Activated CD4-positive, alpha-beta memory T cell treated with anti-CD3 and anti-CD28 coated beads, Interleukin-2, amount 10 ng/mL, durations not matched to agents 7 days and 5 days (primary cell): ENCODE results near the gene CCDC116. TPM values are rescaled to one million over a fixed set of nuclear protein-coding genes. Genes with fewer than 3 reads are reported as not detected.

ENCODE experiments used
- CTCF ChIA-PET: fragments of 350-600 bp; sonication (Branson Sonifier 250); formaldehyde crosslinking; loops from one replicate; lab custom pipeline; 2021; ENCODE audit warnings: antibody characterized with exemption, inconsistent platforms; lab: Charles Lee
- POLR2A ChIA-PET: fragments of 350-600 bp; sonication (Branson Sonifier 250); formaldehyde crosslinking; loops from one replicate; lab custom pipeline; 2021; ENCODE audit warnings: antibody characterized with exemption; lab: Charles Lee
- DNase-seq: peaks from one replicate; pipeline ENCODE4 v3.0.0-alpha.2; 2020
- H3K27ac Mint-ChIP-seq: one replicate; pipeline ENCODE4 v1.8.0; 2021; ENCODE audit warnings: mild to moderate bottlenecking, mixed read lengths
- H3K27me3 Mint-ChIP-seq: one replicate; pipeline ENCODE4 v1.8.0; 2021; ENCODE audit warnings: mixed read lengths
- H3K36me3 Mint-ChIP-seq: one replicate; pipeline ENCODE4 v1.8.0; 2021; ENCODE audit warnings: low read depth, mixed read lengths
- H3K4me1 Mint-ChIP-seq: one replicate; pipeline ENCODE4 v1.8.0; 2021; ENCODE audit warnings: mixed read lengths
- H3K4me3 Mint-ChIP-seq: one replicate; pipeline ENCODE4 v1.8.0; 2021; ENCODE audit warnings: mild to moderate bottlenecking, mixed read lengths
- H3K9me3 Mint-ChIP-seq: one replicate; pipeline ENCODE4 v1.8.0; 2021; ENCODE audit warnings: mixed read lengths
- total RNA-seq, 2 experiments: library from RNA; stranded (reverse); gene quantifications; one replicate each; pipeline ENCODE4 v1.2.3, GENCODE V29; 2021

The CCDC116 gene, protein sequence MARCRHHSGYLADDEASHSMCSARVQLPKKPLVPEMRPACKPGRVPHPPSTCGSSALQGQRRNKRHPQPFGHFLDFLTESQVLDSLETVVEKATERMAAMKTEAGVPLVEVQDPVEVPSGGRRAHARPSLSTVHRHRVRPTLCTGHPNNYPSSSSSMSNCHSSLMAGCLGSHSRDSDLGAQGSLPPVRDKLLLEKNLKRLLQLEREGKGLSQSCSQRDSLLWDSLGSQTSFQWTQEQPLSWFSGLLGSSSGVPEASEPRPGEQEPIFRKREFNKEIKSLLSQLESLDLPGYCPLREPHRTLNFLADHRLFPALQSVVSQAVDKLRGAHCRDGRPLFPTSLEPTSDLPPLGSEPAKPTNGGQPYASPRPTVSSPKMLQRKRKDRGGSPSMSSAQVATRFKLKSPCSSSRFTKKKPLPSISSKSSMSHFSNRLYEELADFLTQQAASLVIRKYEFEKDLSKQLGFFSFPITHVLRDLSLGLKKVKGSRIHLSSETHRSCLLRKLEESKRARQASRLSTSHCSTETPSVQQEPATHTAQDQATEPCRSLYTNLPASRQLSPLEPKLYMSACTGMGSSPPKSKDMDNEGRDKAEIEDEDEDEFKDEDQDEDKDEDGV
- under 1 TPM; 0.33 to 0.43 TPM for total RNA-seq

DNA sequence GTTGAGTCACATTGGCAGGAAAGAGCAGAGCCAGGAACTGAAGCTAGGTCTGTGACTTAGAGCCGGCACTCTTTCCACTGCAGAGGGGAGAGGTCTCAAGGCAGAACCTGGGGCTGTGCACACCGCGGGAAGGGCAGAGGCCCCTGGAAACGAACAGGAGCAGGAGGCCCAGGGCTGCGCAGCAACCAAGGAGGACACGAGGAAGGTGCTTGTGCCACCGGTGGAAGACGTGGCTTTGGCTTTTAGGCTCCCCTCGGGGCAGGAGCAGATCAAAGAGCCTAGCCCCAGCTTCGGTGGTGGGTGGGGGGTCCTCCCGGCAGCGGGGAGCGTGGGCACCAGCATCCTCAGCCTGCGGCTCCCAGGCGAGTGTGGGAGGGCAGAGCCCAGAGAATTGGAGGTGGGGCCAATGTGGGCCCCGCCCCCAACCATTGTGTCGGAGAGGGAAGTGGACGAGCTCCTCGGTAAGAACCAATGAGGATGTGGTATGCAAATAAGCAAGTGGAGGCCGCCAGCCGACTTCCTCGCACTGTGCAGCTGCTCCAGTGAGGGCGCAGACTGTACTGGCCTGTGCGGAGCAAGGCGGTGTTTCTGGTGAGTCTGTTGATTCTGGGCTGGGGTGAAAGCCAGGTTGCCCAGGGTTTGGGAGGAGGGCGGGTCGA is at the start of gene CCDC116:
Gene CCDC116 (plus strand): TSS at position 524 of the 659 bp plus-strand sequence. CDS start 422 bp downstream, outside the sequence.
- ChIA-PET CTCF (interaction anchor here (1.0 to 13.8 kb wide), 2 partner anchors 9 to 11 kb away, joined by 3 to 289 read pairs; partner anchors contain the start of gene SDF2L1), POLR2A (interaction anchor here (1.0 to 2.8 kb wide), 4 partner anchors 10 to 64 kb away, joined by 3 to 48 read pairs (median 5); partner anchors contain the start of genes SDF2L1 and UBE2L3)
- Mint-ChIP-seq H3K4me3 (no peak within 1 kb of the TSS), H3K9me3 (no peaks in the 10 kb centered on the region), H3K27ac (no peak within 1 kb of the TSS), H3K27me3 (no peaks in the 10 kb centered on the region), H3K36me3 (peaks cover 12% of the 10 kb centered on the region), H3K4me1 (peaks cover 33% of the 10 kb centered on the region)
- peak; percentile 81 for DNase-seq

DNA sequence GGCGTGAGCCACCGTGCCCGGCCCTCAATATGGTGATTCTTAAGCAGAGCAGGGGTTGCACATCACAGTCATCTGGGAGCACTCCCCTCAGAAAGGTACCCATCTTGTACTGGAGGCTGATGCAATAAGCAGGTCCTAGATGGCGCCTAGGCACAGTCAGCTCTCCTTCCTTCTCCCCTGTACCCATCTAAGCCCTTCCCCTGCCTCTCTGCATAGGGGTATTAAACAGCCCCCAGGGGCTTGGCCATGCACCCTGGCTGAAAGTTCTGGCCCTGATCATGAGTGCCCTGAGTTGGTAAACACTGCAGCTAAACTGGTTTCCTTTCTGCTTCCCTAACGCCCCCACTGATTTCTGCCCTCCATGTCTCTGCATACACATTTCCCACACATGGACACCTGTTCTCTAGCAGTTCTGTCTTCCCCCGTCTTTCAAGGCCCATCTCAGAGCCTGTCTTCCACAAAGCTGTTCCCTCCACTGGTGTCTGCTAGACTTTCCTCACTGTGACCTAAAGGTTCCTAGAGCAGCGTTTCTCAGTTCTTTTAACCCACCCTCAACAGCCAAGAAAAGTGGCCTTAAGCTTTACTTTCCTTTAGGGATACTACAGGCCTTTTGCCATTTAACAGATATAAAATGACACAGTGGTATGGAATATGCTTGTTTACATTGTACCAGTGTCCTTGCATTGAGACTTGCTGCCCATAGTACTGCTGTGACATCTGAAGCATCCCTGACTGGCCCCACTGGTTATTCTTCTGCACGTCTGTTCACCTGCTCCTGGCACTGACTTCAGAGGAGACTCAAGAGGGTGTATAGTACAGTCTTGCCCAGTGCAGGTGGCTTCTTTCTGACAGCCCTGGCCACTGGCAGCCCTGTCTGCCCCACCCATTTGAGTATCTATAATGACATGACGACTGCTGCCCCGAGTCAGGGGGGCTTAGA is 49.5 kb upstream of the CCDC116 start:
- Mint-ChIP-seq H3K9me3 (no peaks in the 10 kb centered on the region), H3K27ac (peak overlapping the region; percentile 21), H3K27me3 (no peaks in the 10 kb centered on the region), H3K4me1 (peaks cover 33% of the 10 kb centered on the region), H3K4me3 (no peak overlapping the region), H3K36me3 (peaks cover 13% of the 10 kb centered on the region)
- ChIA-PET POLR2A (interaction anchor here (1.7 kb wide), 1 partner anchor 12 kb away, joined by 5 read pairs; no protein-coding TSS in a partner anchor), CTCF (no interaction called here)
- no peak for DNase-seq

DNA sequence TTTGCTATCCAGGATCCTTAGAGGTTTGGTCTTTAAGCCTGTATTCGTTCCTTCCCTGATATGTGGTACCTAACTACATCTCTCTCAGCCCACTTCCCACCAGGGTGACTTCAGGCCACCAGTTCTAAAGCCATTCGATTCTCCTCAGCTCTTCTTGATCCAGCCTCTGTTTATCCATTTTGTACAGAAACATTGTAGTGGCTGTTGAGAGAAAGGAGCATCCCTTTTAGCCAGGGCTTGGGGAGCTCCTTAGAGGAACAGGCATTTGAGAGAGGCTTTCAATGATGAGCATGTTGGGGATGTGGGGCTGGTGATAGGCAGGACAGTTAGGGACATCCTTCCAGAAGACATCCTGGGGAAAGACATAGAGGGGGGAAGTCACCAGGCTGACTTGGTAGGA is 47.2 kb upstream of the CCDC116 start:
- DNase-seq, result no peak
- Mint-ChIP-seq H3K27me3 (no peaks in the 10 kb centered on the region), H3K27ac (no peak overlapping the region), H3K4me1 (peaks cover 37% of the 10 kb centered on the region), H3K4me3 (no peak overlapping the region), H3K36me3 (peaks cover 16% of the 10 kb centered on the region), H3K9me3 (no peaks in the 10 kb centered on the region)
- CTCF ChIA-PET, result no interaction called here
- POLR2A ChIA-PET, result interaction anchor here (0.8 kb wide), 1 partner anchor 12 kb away, joined by 3 read pairs; no protein-coding TSS in a partner anchor

DNA sequence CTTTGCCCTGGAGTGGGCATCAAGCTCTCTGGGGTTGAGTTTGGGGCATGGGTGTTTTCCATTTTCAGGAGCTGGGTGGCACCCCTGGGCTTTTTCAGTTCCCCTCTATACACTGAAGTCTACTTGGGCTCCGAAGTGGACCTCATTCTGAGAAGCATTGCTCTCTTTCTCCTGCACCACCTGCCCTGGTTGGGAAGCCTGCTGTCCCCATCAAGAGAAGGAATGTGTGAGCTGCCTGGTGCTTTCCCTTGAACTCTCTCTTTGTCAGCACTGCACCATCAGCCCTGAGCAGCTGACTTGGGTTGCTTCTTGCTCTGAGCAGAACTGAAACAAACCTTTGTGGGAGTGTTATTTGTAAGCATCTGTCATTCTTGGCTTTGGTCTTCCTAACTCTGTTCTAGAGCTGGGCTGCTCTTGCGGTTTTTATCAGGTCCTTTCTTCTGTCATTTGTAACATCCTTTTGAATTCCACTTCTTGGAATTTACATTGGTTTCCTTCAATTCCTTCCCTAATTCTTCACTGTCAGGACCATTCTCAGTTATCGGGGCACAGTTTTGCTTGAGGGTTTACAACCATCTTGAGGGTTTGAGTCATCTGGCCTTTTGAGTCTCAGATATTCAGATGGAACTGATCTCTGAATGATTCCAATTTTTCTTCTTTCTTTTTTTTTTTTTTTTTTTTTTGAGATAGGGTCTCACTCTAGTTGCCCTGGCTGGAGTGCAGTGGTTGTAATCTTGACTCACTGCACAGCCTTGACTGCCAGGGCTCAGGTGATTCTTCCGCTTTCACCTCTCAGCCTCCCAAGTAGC is 44.6 kb upstream of the CCDC116 start:
- peak overlapping the region; percentile 67 for H3K27ac Mint-ChIP-seq

DNA sequence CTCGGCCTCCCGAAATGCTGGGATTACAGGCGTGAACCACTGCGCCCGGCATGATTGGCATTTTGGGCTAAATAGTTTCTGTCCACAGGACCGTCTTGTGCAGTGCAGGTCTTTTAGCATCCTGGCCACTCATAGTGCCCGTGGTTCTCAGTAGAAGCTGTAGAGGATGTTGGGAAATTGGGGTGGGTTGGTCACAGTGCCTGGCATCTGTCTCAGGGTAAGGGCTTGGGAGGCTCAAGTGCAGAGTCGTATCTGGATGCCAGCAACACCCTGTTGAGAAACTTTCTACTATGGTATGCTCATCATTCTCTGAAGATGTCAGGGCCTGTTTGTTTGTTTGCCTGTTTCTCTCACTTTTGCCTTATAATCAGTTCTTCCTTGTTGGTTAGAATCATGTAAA is 43.2 kb upstream of the CCDC116 start:
- ChIA-PET CTCF (interaction anchor here (0.5 kb wide), 1 partner anchor 9 kb away, joined by 3 read pairs; no protein-coding TSS in a partner anchor), POLR2A (no interaction called here)
- Mint-ChIP-seq H3K27me3 (no peaks in the 10 kb centered on the region), H3K27ac (no peak overlapping the region), H3K36me3 (peaks cover 36% of the 10 kb centered on the region), H3K4me1 (peaks cover 40% of the 10 kb centered on the region), H3K9me3 (no peaks in the 10 kb centered on the region), H3K4me3 (no peak overlapping the region)
- DNase-seq, result no peak

More for the DNA sequence above, 44.6 kb upstream of the CCDC116 start:
- ChIA-PET CTCF (interaction anchor here (0.6 to 1.6 kb wide), 3 partner anchors 35 to 59 kb away, joined by 3 to 8 read pairs (median 4); no protein-coding TSS in a partner anchor), POLR2A (interaction anchor here (1.6 to 2.3 kb wide), 3 partner anchors 14 to 41 kb away, joined by 5 to 12 read pairs (median 7); partner anchors contain the start of gene YDJC)
- Mint-ChIP-seq H3K4me1 (peaks cover 46% of the 10 kb centered on the region), H3K9me3 (no peaks in the 10 kb centered on the region), H3K36me3 (peaks cover 27% of the 10 kb centered on the region), H3K27me3 (no peaks in the 10 kb centered on the region), H3K4me3 (no peak overlapping the region)
- peak; percentile 54 for DNase-seq

DNA sequence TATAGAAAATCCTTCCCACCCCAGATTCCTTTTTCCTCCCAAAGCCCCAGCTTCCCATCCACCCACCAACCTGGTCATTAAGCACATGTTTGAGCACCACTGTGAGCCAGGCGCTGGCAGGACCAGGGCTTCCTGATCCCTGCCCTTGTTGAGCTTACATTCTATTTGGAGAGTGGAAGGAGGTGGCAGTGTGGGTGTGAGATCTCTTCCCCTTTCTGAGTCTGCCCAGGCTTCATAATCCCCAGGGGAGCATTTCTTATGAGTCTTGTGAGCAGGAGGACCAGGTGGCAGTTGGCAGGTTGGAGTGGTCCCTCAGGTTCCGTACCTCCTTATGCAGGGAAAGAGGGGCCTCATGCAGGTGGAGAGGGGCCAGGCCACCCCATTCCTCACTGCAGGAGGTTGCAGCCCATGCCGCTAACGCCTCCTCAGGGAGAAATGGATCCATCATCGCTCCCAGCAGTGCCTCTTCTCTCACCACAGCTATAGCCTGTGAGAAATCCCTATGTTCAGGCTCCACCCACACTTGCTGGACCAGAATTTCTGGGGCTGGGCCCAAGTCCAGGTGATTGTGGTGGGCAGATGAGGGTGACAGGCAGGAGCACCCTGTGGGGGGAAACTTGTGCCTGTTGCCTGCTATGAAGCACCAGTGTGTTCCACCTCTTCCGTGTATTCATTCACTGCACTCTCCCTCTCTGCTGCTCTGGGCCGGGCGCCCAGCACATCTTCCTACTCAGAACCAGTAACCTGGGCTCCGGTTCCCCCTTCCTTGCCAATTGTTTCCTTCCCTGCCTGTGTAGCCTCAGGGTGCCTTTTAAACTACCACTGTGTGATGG is 41.5 kb upstream of the CCDC116 start:
- no peaks in the 10 kb centered on the region for H3K27me3 Mint-ChIP-seq
- H3K36me3 Mint-ChIP-seq, result peaks cover 45% of the 10 kb centered on the region
- no peak overlapping the region for H3K4me3 Mint-ChIP-seq
- no peak for DNase-seq
- H3K27ac Mint-ChIP-seq, result no peak overlapping the region
- CTCF ChIA-PET, result no interaction called here
- POLR2A ChIA-PET, result no interaction called here
- no peaks in the 10 kb centered on the region for H3K9me3 Mint-ChIP-seq
- H3K4me1 Mint-ChIP-seq, result peaks cover 34% of the 10 kb centered on the region

DNA sequence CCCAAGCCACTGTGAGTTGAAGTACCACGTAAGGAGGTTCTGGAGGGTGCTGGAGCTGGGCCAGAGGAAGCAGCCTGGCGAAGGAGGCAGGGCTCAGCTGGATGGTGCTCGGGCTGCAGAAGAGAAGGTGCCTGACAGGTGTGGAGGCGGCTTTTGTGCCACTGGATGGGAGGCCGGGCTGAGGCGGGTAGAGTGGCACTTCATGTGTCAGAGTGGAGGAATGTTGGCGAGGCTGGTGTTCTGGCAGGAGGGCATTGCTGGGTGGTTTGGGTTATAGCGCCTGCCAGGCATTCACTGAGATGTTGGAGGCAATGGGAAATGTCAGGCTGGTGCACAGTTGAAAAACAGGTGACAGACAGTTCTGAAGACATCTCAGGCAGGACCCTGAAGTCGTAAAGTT is 40.9 kb upstream of the CCDC116 start:
- Mint-ChIP-seq H3K9me3 (no peaks in the 10 kb centered on the region), H3K36me3 (peaks cover 49% of the 10 kb centered on the region), H3K4me1 (peaks cover 34% of the 10 kb centered on the region), H3K27me3 (no peaks in the 10 kb centered on the region), H3K27ac (no peak overlapping the region), H3K4me3 (no peak overlapping the region)
- CTCF ChIA-PET, result interaction anchor here (1.4 kb wide), 1 partner anchor 55 kb away, joined by 3 read pairs; no protein-coding TSS in a partner anchor
- DNase-seq, result no peak
- POLR2A ChIA-PET, result interaction anchor here (1.3 kb wide), 1 partner anchor 10 kb away, joined by 3 read pairs; no protein-coding TSS in a partner anchor

DNA sequence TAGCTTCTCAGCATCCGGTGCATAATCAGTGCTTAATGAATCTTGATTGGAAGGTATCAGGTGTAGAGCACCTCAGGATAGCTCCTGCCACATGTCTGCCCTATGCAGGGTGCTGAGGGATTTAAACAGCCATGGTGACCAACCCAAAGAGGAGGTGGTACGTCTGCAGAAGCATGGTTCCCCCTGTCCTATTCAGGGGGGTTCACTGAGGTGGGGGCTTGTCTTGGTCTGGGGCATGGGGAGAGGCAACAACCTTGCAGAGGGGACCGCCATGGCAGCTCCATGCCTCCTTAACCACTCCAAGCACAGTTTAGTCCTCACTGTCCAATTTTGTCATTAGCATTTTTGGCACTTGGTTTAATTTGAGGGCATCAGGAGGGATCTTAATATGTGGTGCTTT is 40.1 kb upstream of the CCDC116 start:
- ChIA-PET POLR2A (interaction anchor here (1.3 kb wide), 1 partner anchor 10 kb away, joined by 3 read pairs; no protein-coding TSS in a partner anchor), CTCF (interaction anchor here (1.4 kb wide), 1 partner anchor 54 kb away, joined by 3 read pairs; no protein-coding TSS in a partner anchor)
- no peaks in the 10 kb centered on the region for H3K9me3 Mint-ChIP-seq
- H3K4me3 Mint-ChIP-seq, result no peak overlapping the region
- H3K36me3 Mint-ChIP-seq, result peaks cover 50% of the 10 kb centered on the region
- peaks cover 31% of the 10 kb centered on the region for H3K4me1 Mint-ChIP-seq
- no peak overlapping the region for H3K27ac Mint-ChIP-seq
- DNase-seq, result no peak
- H3K27me3 Mint-ChIP-seq, result no peaks in the 10 kb centered on the region

DNA sequence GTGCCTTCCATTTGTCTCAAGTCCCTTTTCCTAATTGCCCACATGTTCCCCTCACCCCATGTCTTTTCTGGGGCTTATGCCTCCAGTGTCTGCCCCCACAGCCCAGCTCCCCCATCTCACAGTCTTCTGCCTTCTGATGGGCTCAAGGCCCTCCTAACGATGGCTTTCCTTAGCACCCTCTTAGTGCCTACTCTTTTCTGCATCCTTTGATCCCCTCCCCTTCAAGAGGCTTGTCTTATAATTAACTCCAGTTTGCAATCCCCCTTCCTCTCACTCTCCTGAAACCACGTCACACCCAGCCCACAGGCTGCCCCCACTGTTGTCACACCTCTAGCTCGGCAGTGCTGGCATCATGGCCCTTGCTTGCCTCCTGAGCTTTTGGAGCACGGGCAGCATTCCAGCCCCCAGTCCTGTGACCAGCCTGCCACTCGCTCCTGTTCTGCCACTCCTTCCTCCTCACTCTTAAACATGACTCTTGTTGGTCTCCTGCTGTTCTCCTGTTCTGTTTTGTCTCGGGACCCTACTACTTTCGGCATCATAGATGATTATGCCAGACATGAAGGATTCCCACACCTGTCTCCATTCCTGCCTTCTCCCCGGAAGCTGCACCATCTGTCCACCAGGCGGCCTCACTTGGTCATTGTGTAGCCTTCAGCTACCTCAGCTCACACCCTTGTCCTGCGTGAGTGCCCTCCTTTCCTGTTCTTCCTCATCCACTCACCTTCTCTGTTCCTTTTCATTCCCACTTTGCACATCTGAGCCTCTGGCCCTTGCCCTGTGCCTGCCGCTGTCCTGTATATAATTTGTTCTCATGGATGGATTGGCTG is 38.9 kb upstream of the CCDC116 start:
- DNase-seq, result no peak
- peaks cover 50% of the 10 kb centered on the region for H3K36me3 Mint-ChIP-seq
- POLR2A ChIA-PET, result no interaction called here
- no peak overlapping the region for H3K4me3 Mint-ChIP-seq
- H3K27me3 Mint-ChIP-seq, result no peaks in the 10 kb centered on the region
- CTCF ChIA-PET, result no interaction called here
- no peaks in the 10 kb centered on the region for H3K9me3 Mint-ChIP-seq
- H3K4me1 Mint-ChIP-seq, result peaks cover 26% of the 10 kb centered on the region
- H3K27ac Mint-ChIP-seq, result no peak overlapping the region

DNA sequence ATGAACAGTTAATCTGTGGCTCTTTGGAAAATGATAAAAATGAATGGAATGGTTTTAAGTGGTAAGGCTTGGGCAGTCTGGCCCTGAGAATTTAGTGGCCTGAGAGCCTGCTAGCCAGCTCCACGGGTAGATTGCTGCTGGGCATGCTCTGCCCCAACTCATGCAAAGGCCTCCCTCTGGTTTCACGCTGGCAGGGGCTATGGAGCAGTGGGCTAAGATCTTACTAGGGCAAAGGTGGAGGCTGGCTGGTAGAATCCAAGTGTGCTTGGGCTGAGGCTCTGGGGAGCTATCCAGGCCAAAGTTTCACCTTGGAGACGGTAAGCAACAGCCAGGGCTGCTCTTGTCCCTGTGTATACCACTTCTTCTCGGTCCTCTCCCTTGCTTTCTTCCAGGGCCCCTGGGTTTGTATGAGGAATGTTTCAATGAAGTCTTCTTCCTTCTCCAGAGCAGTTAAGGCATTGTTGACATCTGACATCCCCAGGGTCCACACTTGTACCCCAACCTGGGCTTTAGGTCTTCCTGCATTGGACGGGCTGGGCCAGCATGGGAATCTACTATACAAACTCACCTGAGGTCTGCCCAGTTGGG is 37.6 kb upstream of the CCDC116 start:
- POLR2A ChIA-PET, result no interaction called here
- H3K27ac Mint-ChIP-seq, result no peak overlapping the region
- CTCF ChIA-PET, result no interaction called here
- DNase-seq, result no peak
- no peak overlapping the region for H3K4me3 Mint-ChIP-seq
- no peaks in the 10 kb centered on the region for H3K27me3 Mint-ChIP-seq
- H3K9me3 Mint-ChIP-seq, result no peaks in the 10 kb centered on the region
- peaks cover 21% of the 10 kb centered on the region for H3K4me1 Mint-ChIP-seq
- H3K36me3 Mint-ChIP-seq, result peaks cover 52% of the 10 kb centered on the region
